ENCODE results near the gene MRPS5.

GRCh38 chr2:95159690-95160449 is 38.3 kb upstream of the MRPS5 start, which contains the start of gene ZNF514:
- no peak for TF ChIP-seq JUND (IDR thresholded peaks at IDR 0.05)
- no peak for TF ChIP-seq CTCF (IDR thresholded peaks at IDR 0.05; ENCODE audit: low read depth, low read length, missing input control)
- TF ChIP-seq FOXA1 (IDR thresholded peaks at IDR 0.05) = no peak
- no peak for TF ChIP-seq MAX (IDR thresholded peaks at IDR 0.05)
- TF ChIP-seq ATF3 (IDR thresholded peaks at IDR 0.05) = no peak
- TF ChIP-seq HNF4G (IDR thresholded peaks at IDR 0.05) = no peak
- no peak for TF ChIP-seq REST (IDR thresholded peaks at IDR 0.05)
- TF ChIP-seq YY1 (IDR thresholded peaks at IDR 0.05) = no peak
- TF ChIP-seq TAF1 (conservative IDR thresholded peaks at IDR 0.05) = no peak
- no peak for TF ChIP-seq RAD21 (IDR thresholded peaks at IDR 0.05)
- no peak for TF ChIP-seq RXRA (IDR thresholded peaks at IDR 0.05)
- TF ChIP-seq GABPA (IDR thresholded peaks at IDR 0.05 in 1 of 2, conservative IDR thresholded peaks at IDR 0.05 in 1 of 2) = no peak
